Measurements from ENCODE around the gene MS4A6E.

MS4A6E gene

GRCh38 chr11:60344146-60344545, 17.1 kb downstream of the MS4A6E start:
- H3K4me3 ChIP-seq (ENCODE audit: low read depth, low read length) = no peak overlapping the region
- no peak for DNase-seq (ENCODE audit: low read depth)
- TF ChIP-seq CTCF (IDR thresholded peaks at IDR 0.05; ENCODE audit: low read depth, low read length, missing control alignments) = no peak
- in situ Hi-C loops (cut with HindIII; ENCODE audit: low sequenced_read_pairs) = no loop called here

GRCh38 chr11:60345489-60345888, 18.4 kb downstream of the MS4A6E start:
- H3K4me3 ChIP-seq (ENCODE audit: low read depth, low read length) = no peak overlapping the region
- no peak for TF ChIP-seq CTCF (IDR thresholded peaks at IDR 0.05; ENCODE audit: low read depth, low read length, missing control alignments)
- in situ Hi-C loops (cut with HindIII; ENCODE audit: low sequenced_read_pairs) = no loop called here
- no peak for DNase-seq (ENCODE audit: low read depth)

- in situ Hi-C loops (cut with HindIII; ENCODE audit: low sequenced_read_pairs) = no loop called here
- no peak overlapping the region for H3K4me3 ChIP-seq (ENCODE audit: low read depth, low read length)
- DNase-seq (ENCODE audit: low read depth) = no peak
- TF ChIP-seq CTCF (IDR thresholded peaks at IDR 0.05; ENCODE audit: low read depth, low read length, missing control alignments) = no peak
These were observed 20.2 kb downstream of the MS4A6E start for GRCh38 chr11:60347084-60347797.

GRCh38 chr11:60348116-60348515, 21.1 kb downstream of the MS4A6E start:
- H3K4me3 ChIP-seq (ENCODE audit: low read depth, low read length) = no peak overlapping the region
- in situ Hi-C loops (cut with HindIII; ENCODE audit: low sequenced_read_pairs) = no loop called here
- no peak for TF ChIP-seq CTCF (IDR thresholded peaks at IDR 0.05; ENCODE audit: low read depth, low read length, missing control alignments)
- no peak for DNase-seq (ENCODE audit: low read depth)

GRCh38 chr11:60349990-60350389, 22.9 kb downstream of the MS4A6E start:
- DNase-seq (ENCODE audit: low read depth) = no peak
- in situ Hi-C loops (cut with HindIII; ENCODE audit: low sequenced_read_pairs) = no loop called here
- TF ChIP-seq CTCF (IDR thresholded peaks at IDR 0.05; ENCODE audit: low read depth, low read length, missing control alignments) = no peak
- no peak overlapping the region for H3K4me3 ChIP-seq (ENCODE audit: low read depth, low read length)

- TF ChIP-seq CTCF (IDR thresholded peaks at IDR 0.05; ENCODE audit: low read depth, low read length, missing control alignments) = no peak
- no peak overlapping the region for H3K4me3 ChIP-seq (ENCODE audit: low read depth, low read length)
- in situ Hi-C loops (cut with HindIII; ENCODE audit: low sequenced_read_pairs) = no loop called here
- DNase-seq (ENCODE audit: low read depth) = no peak
These were observed 30.7 kb downstream of the MS4A6E start for GRCh38 chr11:60357771-60358170.
